HL-60/S4 treated with retinoic acid at 250 ng/mL for 4 days and 3 days (cell line): ENCODE results near the gene AIFM3.

Experiments
- in situ Hi-C: fragments of 300-500 bp; cut with MboI; formaldehyde crosslinking; loops from 2 replicates; pipeline ENCODE4 v1.7.0; 2022; ENCODE audit warnings: low sequenced_read_pairs

The AIFM3 gene

DNA sequence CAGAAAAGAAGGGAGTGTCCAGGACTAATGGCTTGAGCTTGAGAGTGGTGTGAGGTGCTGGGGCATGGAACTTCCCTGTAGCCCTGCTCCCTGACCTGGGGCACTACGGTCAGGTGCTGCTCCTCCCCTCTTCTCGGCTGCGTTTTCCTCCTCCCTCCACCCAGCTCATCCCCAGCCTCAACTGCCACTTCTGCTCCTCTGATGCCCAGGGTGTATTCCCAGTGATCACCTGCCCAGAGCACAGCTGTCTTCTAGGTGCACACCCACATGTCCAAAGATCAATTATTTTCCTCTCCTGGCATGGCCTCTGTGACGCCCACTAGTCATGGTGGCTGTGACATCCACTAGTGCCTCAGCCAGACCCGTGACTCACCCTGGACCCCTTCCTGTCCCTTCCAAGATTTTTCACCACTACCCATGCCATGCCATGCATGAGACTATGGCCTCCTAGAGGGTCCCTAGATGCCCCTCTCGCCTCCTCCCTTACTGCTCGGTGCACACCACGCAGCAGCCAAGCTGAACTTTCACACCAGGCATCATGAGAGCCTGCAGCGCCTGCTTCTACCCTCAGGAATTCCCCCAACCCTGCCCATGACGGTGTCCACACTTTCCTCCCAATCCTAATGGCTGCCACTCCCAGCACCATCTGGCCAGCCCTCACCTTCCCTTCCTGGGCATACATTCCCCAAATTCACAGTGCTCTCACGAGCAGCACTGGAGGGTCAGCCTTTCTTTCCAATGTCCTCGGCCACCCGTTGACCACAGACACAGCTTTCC, 49.8 kb downstream of the AIFM3 start:
- in situ Hi-C loops: no loop called here

DNA sequence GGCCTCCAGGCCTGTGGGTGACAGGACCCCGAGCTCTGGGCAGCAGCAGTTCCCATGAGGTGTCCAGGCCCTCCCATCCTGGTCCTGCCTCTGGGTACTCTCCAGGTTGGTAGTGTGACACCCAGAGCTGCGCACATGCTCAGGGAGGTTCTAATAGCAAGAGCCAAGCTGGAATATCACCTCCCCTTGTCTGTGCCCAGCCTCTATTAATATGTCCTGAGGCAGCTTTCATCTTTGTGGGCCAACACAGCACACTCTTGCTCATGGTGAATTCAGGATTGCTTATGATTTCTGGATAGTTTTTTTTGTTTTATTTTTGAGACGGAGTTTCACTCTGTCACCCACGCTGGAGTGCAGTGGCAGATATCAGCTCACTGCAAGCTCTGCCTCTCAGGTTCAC, 51.3 kb downstream of the AIFM3 start:
- in situ Hi-C loops: no loop called here

DNA sequence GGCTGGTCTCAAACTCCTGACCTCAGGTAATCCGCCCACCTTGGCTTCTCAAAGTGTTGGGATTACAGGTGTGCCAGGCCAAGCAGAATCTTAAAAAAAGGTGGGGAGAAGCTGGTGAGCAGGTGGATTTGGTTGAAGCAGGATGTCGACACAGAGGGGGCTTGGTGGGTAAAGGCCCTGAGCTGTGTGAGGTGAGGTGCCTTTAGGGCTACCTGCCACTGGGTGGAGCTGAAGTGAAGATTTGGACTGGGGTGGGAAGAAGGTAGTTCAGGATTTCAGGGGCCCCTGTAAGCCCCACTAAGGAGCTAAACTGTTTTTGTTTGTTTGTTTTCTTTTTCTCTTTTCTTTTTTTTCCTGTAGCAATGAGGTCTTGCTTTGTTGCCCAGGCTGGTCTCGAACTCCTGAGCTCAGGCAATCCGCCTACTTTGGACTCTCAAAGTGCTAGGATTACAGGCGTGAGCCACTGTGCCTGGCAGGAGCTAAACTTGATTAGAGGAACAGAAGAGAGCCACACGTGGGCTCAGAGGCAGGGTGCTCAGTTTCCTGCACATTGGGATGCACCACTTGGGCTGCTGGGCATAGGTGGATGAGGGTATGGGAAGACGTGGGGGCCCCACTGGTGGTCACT, 53.9 kb downstream of the AIFM3 start:
- in situ Hi-C loops: no loop called here

DNA sequence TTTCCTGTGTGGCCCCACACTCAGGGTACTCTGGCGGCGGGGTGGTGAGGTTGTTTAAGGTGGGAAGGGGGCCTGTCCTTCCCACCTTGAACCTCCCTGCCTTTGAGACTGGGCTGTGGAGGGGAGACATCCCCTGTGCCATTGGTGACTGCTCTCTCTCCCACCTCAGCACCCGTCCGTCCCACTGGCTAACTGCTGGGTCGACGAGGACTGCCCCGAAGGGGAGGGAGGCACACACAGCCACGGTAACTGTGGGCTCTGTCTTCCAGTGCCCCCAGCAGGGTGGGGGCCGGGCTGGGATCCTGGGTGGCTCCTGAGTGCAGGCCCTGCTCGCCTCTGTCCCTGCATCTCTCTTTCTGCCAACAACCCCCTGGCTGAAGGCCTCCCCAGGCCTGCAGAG, 55.5 kb downstream of the AIFM3 start:
- in situ Hi-C loops: no loop called here

- in situ Hi-C loops: no loop called here
These were observed 56.0 kb downstream of the AIFM3 start for GRCh38 chr22:21022955-21023614.

DNA sequence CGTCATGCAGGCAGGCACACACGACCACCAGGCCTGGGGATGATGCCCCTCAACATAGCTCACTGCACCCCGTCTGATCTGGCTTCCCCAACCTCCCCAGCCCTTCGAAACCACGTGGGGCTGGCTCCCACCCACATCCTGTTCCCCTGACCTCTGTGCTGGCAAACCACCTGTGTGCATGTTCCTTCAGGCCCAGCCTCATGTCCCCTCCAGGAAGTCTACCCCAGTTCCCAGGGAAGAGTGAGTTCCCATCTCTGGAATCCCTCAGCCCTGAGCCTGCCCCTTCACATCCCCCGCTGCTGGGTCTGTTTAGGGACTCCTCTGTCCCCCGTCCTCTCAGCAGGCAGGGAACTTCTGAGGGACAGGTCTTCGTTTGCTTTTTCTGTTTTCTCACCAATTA, 58.2 kb downstream of the AIFM3 start:
- in situ Hi-C loops: no loop called here

GRCh38 chr22:21025763-21026755, 59.0 kb downstream of the AIFM3 start:
- in situ Hi-C loops: no loop called here

GRCh38 chr22:21026783-21027692, 60.0 kb downstream of the AIFM3 start:
- in situ Hi-C loops: no loop called here

DNA sequence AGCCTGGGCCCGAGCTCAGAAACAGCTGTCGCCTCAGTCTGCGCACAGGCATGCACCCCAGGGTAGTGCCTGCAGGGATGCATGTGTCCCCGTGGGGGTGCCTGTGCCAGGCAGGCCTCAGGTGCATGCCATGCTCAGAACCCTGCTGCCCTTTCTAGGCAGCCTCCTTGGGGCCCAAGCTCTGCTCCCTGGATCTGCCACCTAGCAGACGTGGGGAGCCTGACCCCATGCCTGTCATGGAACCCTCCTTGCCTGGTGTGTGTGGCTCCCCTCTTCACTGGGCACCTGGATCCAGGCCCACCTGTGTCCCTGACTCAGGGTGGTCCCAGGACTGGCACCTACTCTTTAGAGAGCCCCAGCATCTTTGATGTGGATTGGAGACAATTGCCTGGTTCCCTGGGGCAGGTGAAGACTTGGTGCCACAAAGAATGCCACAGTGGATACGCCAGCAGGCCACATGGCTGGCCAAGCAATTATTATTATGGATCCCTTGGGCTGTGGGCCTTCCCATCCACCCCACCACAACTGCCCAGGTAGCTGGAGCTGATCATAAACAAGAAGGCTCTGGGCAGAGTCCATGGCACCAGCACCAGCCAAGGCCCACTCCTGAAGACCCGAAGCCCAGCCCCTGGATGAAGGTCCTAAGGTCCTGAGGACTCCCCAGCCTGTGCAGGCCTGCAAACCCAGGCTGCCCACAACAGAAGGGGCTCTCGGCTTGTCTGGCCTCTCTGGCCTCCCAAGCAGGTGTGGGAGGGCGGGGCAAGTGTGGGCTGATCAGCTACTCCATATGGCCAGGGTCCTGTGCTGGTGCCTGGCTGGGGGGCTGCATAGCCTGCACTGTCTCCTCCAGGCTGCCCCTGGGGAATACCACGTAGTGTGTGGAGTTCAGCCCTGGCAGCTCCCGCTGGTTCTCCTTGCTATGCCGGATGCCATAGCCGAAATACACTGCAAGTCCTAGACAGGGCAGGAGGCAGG, 61.5 kb downstream of the AIFM3 start:
- in situ Hi-C loops: no loop called here

DNA sequence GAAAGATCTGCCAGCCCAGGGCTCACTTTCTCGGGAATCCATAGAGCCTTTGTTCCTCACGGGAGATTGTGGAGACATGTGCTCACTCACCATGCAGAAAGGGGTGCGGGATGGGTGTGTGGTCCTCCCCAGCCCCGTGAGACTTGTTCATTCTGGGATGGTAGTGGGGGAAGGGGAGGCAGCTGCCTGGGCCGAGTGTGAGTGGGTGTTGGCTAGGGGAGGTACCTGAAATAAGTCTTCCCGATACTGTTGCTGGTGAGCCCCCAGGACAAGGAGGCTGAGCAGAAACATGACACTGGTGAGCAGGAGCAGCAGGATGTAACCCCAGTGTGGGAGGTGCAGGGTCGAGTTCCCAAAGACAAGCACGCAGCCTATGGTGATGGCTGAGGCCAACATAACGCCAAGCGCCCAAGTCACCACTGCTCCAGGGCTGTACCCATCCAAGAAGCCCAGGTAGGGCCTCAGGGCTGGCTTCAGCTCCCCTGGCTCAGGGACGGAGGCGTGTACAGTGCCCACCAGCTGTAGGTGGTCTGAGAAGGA, 62.5 kb downstream of the AIFM3 start:
- in situ Hi-C loops: loop anchor here (10.0 kb wide), 1 partner anchor 65 kb away; no protein-coding TSS in a partner anchor

- in situ Hi-C loops: loop anchor here (10.0 kb wide), 1 partner anchor 65 kb away; no protein-coding TSS in a partner anchor
These were observed 63.0 kb downstream of the AIFM3 start for GRCh38 chr22:21030032-21030431.
